WTC11 (cell line): ENCODE results near the gene ARHGEF37. TPM values are rescaled to one million over a fixed set of nuclear protein-coding genes. Genes with fewer than 3 reads are reported as not detected.

Source experiments
- ATAC-seq: fragments of 200-7000 bp; cut with Tn5 transposase; 2 replicates; pipeline ENCODE4 v1.10.0; 2021; ENCODE audit warnings: mild to moderate bottlenecking, moderate library complexity
- CTCF ChIA-PET: fragments of 300-600 bp; sonication (Branson Sonifier 250); formaldehyde crosslinking; loops from one replicate; lab custom pipeline; 2021; ENCODE audit warnings: antibody characterized with exemption; lab: Charles Lee
- POLR2A ChIA-PET: fragments of 350-600 bp; sonication (Branson Sonifier 250); formaldehyde crosslinking; loops from one replicate; lab custom pipeline; 2021; ENCODE audit warnings: antibody characterized with exemption; lab: Charles Lee
- DNase-seq: peaks from one replicate; pipeline ENCODE4 v3.0.0; 2021; ENCODE audit warnings: low spot score
- H3K27ac Mint-ChIP-seq: 2 replicates; pipeline ENCODE4 v1.8.0; 2021; ENCODE audit warnings: mixed read lengths
- H3K27me3 Mint-ChIP-seq: 2 replicates; pipeline ENCODE4 v1.8.0; 2021; ENCODE audit warnings: low read depth, mild to moderate bottlenecking, moderate library complexity, mixed read lengths
- H3K36me3 Mint-ChIP-seq: 2 replicates; pipeline ENCODE4 v1.8.0; 2021; ENCODE audit warnings: mixed read lengths
- H3K4me1 Mint-ChIP-seq: 2 replicates; pipeline ENCODE4 v1.8.0; 2022; ENCODE audit warnings: mixed read lengths
- H3K4me3 Mint-ChIP-seq: 2 replicates; pipeline ENCODE4 v1.8.0; 2021; ENCODE audit warnings: mild to moderate bottlenecking, moderate library complexity, mixed read lengths
- H3K9me3 Mint-ChIP-seq: 2 replicates; pipeline ENCODE4 v1.8.0; 2021; ENCODE audit warnings: mixed read lengths
- AR ChIP-seq: fragments of 250-450 bp; sonication (Bioruptor Pico); IDR thresholded peaks from 2 replicates; pipeline ENCODE4 v1.9.0; 2021; ENCODE audit warnings: mild to moderate bottlenecking
- ATF6 ChIP-seq: sonication (generic); formaldehyde crosslinking; IDR thresholded peaks from 2 replicates; pipeline ENCODE4 v1.8.1; 2023; ENCODE audit warnings: mild to moderate bottlenecking, missing genetic modification reagents
- CREB1 ChIP-seq: sonication (generic); formaldehyde crosslinking; IDR thresholded peaks from 2 replicates; pipeline ENCODE4 v1.8.0; 2023; ENCODE audit warnings: mild to moderate bottlenecking, missing genetic modification reagents
- ERG ChIP-seq: fragments of 250-450 bp; sonication (Bioruptor Pico); IDR thresholded peaks from 2 replicates; pipeline ENCODE4 v1.8.0; 2021; ENCODE audit warnings: mild to moderate bottlenecking
- GABPB1 ChIP-seq: sonication (generic); formaldehyde crosslinking; IDR thresholded peaks from 2 replicates; pipeline ENCODE4 v1.8.1; 2023; ENCODE audit warnings: mild to moderate bottlenecking, missing genetic modification reagents
- MYBL2 ChIP-seq: sonication (generic); formaldehyde crosslinking; IDR thresholded peaks from 2 replicates; pipeline ENCODE4 v1.8.1; 2023; ENCODE audit warnings: mild to moderate bottlenecking, moderate library complexity, missing genetic modification reagents
- NFATC4 ChIP-seq: fragments of 250-450 bp; sonication (Bioruptor Pico); IDR thresholded peaks from 2 replicates; pipeline ENCODE4 v1.9.0; 2021; ENCODE audit warnings: mild to moderate bottlenecking
- NFE2L1 ChIP-seq: sonication (generic); formaldehyde crosslinking; IDR thresholded peaks from 2 replicates; pipeline ENCODE4 v1.8.1; 2023; ENCODE audit warnings: missing genetic modification reagents
- NFYB ChIP-seq: sonication (generic); formaldehyde crosslinking; conservative IDR thresholded peaks from 2 replicates; pipeline ENCODE4 v1.8.0; 2022; ENCODE audit warnings: low read depth, missing genetic modification reagents
- PREB ChIP-seq: sonication (generic); formaldehyde crosslinking; IDR thresholded peaks from 2 replicates; pipeline ENCODE4 v1.8.1; 2022; ENCODE audit warnings: mild to moderate bottlenecking, missing genetic modification reagents, moderate library complexity, borderline replicate concordance
- PRRX2 ChIP-seq: fragments of 250-450 bp; sonication (Bioruptor Pico); IDR thresholded peaks from 2 replicates; pipeline ENCODE4 v1.8.0; 2021; ENCODE audit warnings: mild to moderate bottlenecking
- RELA ChIP-seq: sonication (generic); formaldehyde crosslinking; IDR thresholded peaks from 2 replicates; pipeline ENCODE4 v1.8.1; 2022; ENCODE audit warnings: missing genetic modification reagents, mild to moderate bottlenecking, borderline replicate concordance
- RORB ChIP-seq: fragments of 250-450 bp; sonication (Bioruptor Pico); IDR thresholded peaks from 2 replicates; pipeline ENCODE4 v1.9.0; 2021; ENCODE audit warnings: mild to moderate bottlenecking
- TEAD4 ChIP-seq: sonication (generic); formaldehyde crosslinking; IDR thresholded peaks from 2 replicates; pipeline ENCODE4 v1.8.0; 2022; ENCODE audit warnings: mild to moderate bottlenecking, missing genetic modification reagents
- USF2 ChIP-seq: sonication (generic); formaldehyde crosslinking; IDR thresholded peaks from 2 replicates; pipeline ENCODE4 v1.8.1; 2023; ENCODE audit warnings: mild to moderate bottlenecking, missing genetic modification reagents, moderate library complexity
- ZBTB43 ChIP-seq: sonication (generic); formaldehyde crosslinking; IDR thresholded peaks from 2 replicates; pipeline ENCODE4 v1.8.1; 2023; ENCODE audit warnings: mild to moderate bottlenecking, missing genetic modification reagents
- ZNF425 ChIP-seq: fragments of 250-450 bp; sonication (Bioruptor Pico); conservative IDR thresholded peaks from 2 replicates; pipeline ENCODE4 v1.9.0; 2021; ENCODE audit warnings: mild to moderate bottlenecking
- ZSCAN18 ChIP-seq: fragments of 250-450 bp; sonication (Bioruptor Pico); IDR thresholded peaks from 2 replicates; pipeline ENCODE4 v2.1.2; 2022; ENCODE audit warnings: mild to moderate bottlenecking, moderate library complexity
- total RNA-seq: library from RNA; stranded (reverse); gene quantifications from 3 replicates; pipeline ENCODE4 v1.2.3, GENCODE V29; 2021
- TF ChIP-seq, protein P1 (sequence below): sonication (generic); formaldehyde crosslinking; IDR thresholded peaks from 2 replicates; pipeline ENCODE4 v1.8.1; 2023; ENCODE audit warnings: mild to moderate bottlenecking, moderate library complexity, missing genetic modification reagents
- TF ChIP-seq, protein P2 (sequence below): sonication (generic); formaldehyde crosslinking; conservative IDR thresholded peaks from 2 replicates; pipeline ENCODE4 v1.8.1; 2023; ENCODE audit warnings: mild to moderate bottlenecking, low read depth, missing genetic modification reagents, moderate library complexity

ARHGEF37 gene
- total RNA-seq, 1 experiment from 2014 or later: 1.1 TPM

GRCh38 chr5:149596712-149597111 is 15.4 kb downstream of the ARHGEF37 start:
- H3K4me1 Mint-ChIP-seq: peaks cover 7% of the 10 kb centered on the region
- ChIA-PET POLR2A (no interaction called here), CTCF (interaction anchor here (1.2 to 2.8 kb wide), 3 partner anchors 22 to 71 kb away, joined by 3 to 12 read pairs (median 4); partner anchors contain the start of gene CSNK1A1)
- no peak for DNase-seq
- H3K4me3 Mint-ChIP-seq: no peak overlapping the region
- peak overlapping the region; percentile 69 for H3K27ac Mint-ChIP-seq
- no peaks in the 10 kb centered on the region for H3K36me3 Mint-ChIP-seq
- TF ChIP-seq NFATC4 (CRISPR knock-in tag) (no peak), GABPB1 (CRISPR knock-in tag) (no peak), ZSCAN18 (CRISPR knock-in tag) (no peak), TEAD4 (CRISPR knock-in tag) (no peak), ZBTB43 (CRISPR knock-in tag) (no peak), PREB (no peak), CREB1 (CRISPR knock-in tag) (no peak), MYBL2 (CRISPR knock-in tag) (no peak), ATF6 (CRISPR knock-in tag) (no peak), ERG (CRISPR knock-in tag) (no peak), ZNF425 (CRISPR knock-in tag) (no peak), NFYB (CRISPR knock-in tag) (no peak), RELA (no peak), PRRX2 (no peak), AR (CRISPR knock-in tag) (no peak), RORB (no peak), USF2 (CRISPR knock-in tag) (no peak), NFE2L1 (no peak)
- TF ChIP-seq, protein P1, sequence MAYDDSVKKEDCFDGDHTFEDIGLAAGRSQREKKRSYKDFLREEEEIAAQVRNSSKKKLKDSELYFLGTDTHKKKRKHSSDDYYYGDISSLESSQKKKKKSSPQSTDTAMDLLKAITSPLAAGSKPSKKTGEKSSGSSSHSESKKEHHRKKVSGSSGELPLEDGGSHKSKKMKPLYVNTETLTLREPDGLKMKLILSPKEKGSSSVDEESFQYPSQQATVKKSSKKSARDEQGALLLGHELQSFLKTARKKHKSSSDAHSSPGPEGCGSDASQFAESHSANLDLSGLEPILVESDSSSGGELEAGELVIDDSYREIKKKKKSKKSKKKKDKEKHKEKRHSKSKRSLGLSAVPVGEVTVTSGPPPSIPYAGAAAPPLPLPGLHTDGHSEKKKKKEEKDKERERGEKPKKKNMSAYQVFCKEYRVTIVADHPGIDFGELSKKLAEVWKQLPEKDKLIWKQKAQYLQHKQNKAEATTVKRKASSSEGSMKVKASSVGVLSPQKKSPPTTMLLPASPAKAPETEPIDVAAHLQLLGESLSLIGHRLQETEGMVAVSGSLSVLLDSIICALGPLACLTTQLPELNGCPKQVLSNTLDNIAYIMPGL (CRISPR knock-in tag): no peak
- TF ChIP-seq, protein P2, sequence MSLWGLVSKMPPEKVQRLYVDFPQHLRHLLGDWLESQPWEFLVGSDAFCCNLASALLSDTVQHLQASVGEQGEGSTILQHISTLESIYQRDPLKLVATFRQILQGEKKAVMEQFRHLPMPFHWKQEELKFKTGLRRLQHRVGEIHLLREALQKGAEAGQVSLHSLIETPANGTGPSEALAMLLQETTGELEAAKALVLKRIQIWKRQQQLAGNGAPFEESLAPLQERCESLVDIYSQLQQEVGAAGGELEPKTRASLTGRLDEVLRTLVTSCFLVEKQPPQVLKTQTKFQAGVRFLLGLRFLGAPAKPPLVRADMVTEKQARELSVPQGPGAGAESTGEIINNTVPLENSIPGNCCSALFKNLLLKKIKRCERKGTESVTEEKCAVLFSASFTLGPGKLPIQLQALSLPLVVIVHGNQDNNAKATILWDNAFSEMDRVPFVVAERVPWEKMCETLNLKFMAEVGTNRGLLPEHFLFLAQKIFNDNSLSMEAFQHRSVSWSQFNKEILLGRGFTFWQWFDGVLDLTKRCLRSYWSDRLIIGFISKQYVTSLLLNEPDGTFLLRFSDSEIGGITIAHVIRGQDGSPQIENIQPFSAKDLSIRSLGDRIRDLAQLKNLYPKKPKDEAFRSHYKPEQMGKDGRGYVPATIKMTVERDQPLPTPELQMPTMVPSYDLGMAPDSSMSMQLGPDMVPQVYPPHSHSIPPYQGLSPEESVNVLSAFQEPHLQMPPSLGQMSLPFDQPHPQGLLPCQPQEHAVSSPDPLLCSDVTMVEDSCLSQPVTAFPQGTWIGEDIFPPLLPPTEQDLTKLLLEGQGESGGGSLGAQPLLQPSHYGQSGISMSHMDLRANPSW (CRISPR knock-in tag): no peak
- no peaks in the 10 kb centered on the region for H3K27me3 Mint-ChIP-seq
- no peaks in the 10 kb centered on the region for H3K9me3 Mint-ChIP-seq
- peak; percentile 67 for ATAC-seq
